Activated CD4-positive, alpha-beta T cell treated with anti-CD3 and anti-CD28 coated beads, Interleukin-2, amount 10 ng/mL, durations not matched to agents 7 days and 5 days (primary cell): ENCODE measurements around the gene TNS2. TPM values are rescaled to one million over a fixed set of nuclear protein-coding genes. Genes with fewer than 3 reads are reported as not detected.
A peak's percentile ranks its signal among the peaks of the same experiment; 100 is the strongest.
"Not testable (repeated sequence)": the region's sequence is repeated elsewhere in the genome, so short reads cannot be mapped to it uniquely, and the experiment has no call there.

Source experiments
- CTCF ChIA-PET: fragments of 350-600 bp; sonication (Branson Sonifier 250); formaldehyde crosslinking; loops from one replicate; lab custom pipeline; 2021; ENCODE audit warnings: antibody characterized with exemption; lab: Charles Lee
- POLR2A ChIA-PET: fragments of 350-600 bp; sonication (Branson Sonifier 250); formaldehyde crosslinking; loops from one replicate; lab custom pipeline; 2021; ENCODE audit warnings: antibody characterized with exemption; lab: Charles Lee
- DNase-seq: peaks from one replicate; pipeline ENCODE4 v3.0.0-alpha.2; 2020
- H3K27ac Mint-ChIP-seq: one replicate; pipeline ENCODE4 v1.8.0; 2021; ENCODE audit warnings: mild to moderate bottlenecking, moderate library complexity, mixed read lengths
- H3K27me3 Mint-ChIP-seq: one replicate; pipeline ENCODE4 v1.8.0; 2021; ENCODE audit warnings: mixed read lengths
- H3K36me3 Mint-ChIP-seq: one replicate; pipeline ENCODE4 v1.8.0; 2021; ENCODE audit warnings: low read depth, mixed read lengths
- H3K4me1 Mint-ChIP-seq: one replicate; pipeline ENCODE4 v1.8.0; 2021; ENCODE audit warnings: mixed read lengths
- H3K4me3 Mint-ChIP-seq: one replicate; pipeline ENCODE4 v1.8.0; 2021; ENCODE audit warnings: mild to moderate bottlenecking, moderate library complexity, mixed read lengths
- H3K9me3 Mint-ChIP-seq: one replicate; pipeline ENCODE4 v1.8.0; 2021; ENCODE audit warnings: mixed read lengths
- total RNA-seq, 2 experiments: library from RNA; stranded (reverse); gene quantifications; one replicate each; pipeline ENCODE4 v1.2.3, GENCODE V29; 2021

Gene TNS2
- 1 to 10 TPM in 1 of 2 experiments, under 1 TPM in 1; 0.92 to 1.8 TPM for total RNA-seq

GRCh38 chr12:53049571-53050318 lies at the start of gene TNS2:
TNS2 (plus strand) TSS chr12:53050065; CDS start chr12:53050186, 121 bp downstream.
- Mint-ChIP-seq H3K27ac (peak within 1 kb of the TSS; percentile 60), H3K9me3 (no peaks in the 10 kb centered on the region), H3K36me3 (no peaks in the 10 kb centered on the region), H3K27me3 (peaks cover 8% of the 10 kb centered on the region), H3K4me3 (no peak within 1 kb of the TSS), H3K4me1 (peaks cover 40% of the 10 kb centered on the region)
- POLR2A ChIA-PET = no interaction called here
- CTCF ChIA-PET = interaction anchor here (3.1 kb wide), 1 partner anchor 11 kb away, joined by 15 read pairs; no protein-coding TSS in a partner anchor
- DNase-seq = no peak

DNA sequence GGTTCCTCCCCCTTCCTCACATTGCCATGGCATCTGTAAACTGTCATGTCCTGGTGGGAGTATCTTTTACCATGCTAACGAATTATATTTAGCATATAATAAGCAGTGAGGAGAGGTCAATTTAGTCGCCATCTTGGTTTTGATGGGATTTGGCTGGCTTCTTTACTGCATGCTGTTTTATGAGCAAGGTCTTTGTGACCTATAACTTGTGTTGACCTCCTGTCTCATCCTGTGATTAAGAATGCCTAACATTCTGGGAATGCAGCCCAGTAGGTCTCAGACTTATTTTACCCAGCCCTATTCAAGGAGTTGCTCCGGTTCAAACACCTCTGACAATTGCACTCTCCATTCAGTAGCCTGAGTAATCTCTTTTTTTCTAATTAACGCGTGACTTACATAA lies 45.7 kb upstream of the TNS2 start:
- ChIA-PET CTCF (no interaction called here), POLR2A (no interaction called here)
- peak overlapping the region; percentile 17 for H3K27ac Mint-ChIP-seq
- peaks cover 32% of the 10 kb centered on the region for H3K4me1 Mint-ChIP-seq
- H3K9me3 Mint-ChIP-seq = peaks cover 2% of the 10 kb centered on the region
- H3K27me3 Mint-ChIP-seq = peaks cover 4% of the 10 kb centered on the region
- no peak for DNase-seq
- peaks cover 14% of the 10 kb centered on the region for H3K36me3 Mint-ChIP-seq
- H3K4me3 Mint-ChIP-seq = no peak overlapping the region

DNA sequence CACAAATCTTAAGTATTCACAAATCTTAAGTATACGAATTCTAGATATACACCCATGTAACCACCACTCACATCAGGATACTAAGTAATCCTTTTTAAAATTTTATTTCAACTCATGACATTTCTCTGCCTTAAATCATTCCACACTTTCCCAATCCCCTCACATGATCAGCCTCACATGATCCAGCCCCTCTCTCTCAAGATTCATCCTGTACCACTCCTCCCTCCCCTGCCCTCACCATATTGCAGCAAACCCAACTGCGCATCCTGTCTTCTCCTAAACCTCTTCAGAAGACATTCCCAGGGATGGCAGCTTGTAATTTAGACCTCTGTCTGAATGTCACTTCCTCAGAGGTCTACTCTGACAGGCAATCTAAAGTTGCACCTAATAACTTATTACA lies 45.3 kb upstream of the TNS2 start:
- POLR2A ChIA-PET = no interaction called here
- peaks cover 4% of the 10 kb centered on the region for H3K27me3 Mint-ChIP-seq

DNA sequence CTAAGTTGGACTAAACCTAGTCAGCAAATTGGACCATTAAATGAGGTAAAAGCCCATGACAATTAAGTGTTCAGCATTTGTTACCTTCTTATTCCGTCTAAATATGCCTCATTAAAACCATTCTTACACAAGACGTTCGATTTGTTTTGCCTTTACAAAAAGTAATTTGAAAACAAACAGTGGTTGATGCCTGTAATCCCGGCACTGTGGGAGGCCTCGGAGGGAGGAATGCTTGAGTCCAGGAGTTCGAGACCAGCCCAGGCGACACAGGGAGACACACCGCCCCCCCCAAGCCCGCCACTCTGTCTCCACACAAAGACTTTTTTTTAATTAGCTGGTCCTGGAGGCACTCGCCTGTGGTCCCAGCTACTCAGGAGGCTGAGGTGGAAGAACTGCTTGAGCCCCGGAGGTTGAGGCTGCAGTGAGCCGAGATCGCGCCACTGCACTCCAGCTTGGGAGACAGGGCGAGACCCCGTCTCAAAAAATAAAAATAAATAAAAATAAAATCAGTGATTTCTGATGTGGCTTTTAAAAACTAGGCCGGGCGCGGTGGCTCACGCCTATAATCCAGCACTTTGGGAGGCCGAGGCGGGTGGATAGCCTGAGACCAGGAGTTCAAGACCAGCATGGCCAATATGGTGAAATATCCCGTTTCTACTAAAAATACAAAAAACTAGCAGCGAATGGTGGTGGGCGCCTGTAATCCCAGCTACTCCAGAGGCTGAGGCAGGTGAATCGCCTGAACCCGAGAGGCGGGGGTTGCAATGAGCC lies 44.5 kb upstream of the TNS2 start:
- Mint-ChIP-seq H3K9me3 (peaks cover 2% of the 10 kb centered on the region), H3K27me3 (no peaks in the 10 kb centered on the region), H3K27ac (peak overlapping the region; percentile 96), H3K4me1 (peaks cover 44% of the 10 kb centered on the region), H3K4me3 (peak overlapping the region; percentile 98), H3K36me3 (peaks cover 21% of the 10 kb centered on the region)
- no peak for DNase-seq
- ChIA-PET CTCF (interaction anchor here (0.6 to 1.3 kb wide), 8 partner anchors 25 to 1423 kb away, joined by 3 to 4 read pairs (median 3); no protein-coding TSS in a partner anchor), POLR2A (interaction anchor here (0.6 to 0.8 kb wide), 5 partner anchors 74 to 496 kb away, joined by 3 to 9 read pairs (median 4); partner anchors contain the start of genes AAAS, SPRYD3 and TARBP2)

More for the DNA sequence above, 45.3 kb upstream of the TNS2 start:
- Mint-ChIP-seq H3K4me3 (peak overlapping the region; percentile 98), H3K27ac (peak overlapping the region; percentile 17), H3K36me3 (peaks cover 14% of the 10 kb centered on the region), H3K9me3 (peaks cover 2% of the 10 kb centered on the region), H3K4me1 (peaks cover 36% of the 10 kb centered on the region)
- DNase-seq = no peak
- CTCF ChIA-PET = interaction anchor here (0.7 to 1.3 kb wide), 2 partner anchors 30 to 134 kb away, joined by 3 read pairs; no protein-coding TSS in a partner anchor

DNA sequence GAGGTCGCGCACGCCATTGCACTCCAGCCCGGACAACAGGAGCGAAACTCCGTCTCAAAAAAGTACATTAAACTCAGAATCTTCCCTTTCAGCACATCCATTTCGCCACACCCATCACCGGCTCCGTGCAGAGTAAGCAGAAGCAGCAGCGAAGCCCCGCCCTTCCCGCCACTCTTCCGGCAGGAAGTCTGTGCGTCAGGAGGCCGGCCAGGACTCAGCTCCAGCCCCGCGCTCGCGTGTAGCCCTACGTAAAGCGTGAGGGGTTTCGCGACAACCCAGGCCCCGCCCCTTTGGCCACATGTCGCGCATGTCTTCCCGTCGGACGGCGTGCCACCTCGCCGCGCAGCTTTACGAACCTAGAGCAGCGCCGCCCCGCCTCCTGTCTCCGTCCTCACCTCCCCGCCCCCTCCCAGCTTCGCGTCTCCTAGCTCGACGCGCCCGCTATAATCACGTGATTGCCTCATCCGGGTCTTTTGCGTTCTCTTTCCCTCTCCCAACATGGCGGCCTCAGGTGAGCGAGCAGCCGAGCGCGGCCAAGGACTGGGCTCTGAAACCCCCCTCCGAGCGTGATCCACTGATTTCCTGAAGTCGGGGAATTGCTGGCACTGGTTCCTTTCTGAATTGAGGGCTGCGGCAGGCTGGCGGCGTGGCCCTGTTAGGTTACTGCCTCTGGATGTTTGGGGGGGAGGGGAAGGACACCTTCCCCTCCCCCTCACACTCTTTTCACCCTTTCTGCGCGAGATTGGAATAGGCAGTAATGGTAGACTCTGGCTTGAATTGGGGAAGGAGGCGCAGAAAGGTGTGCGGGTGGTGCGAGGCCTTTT lies 43.7 kb upstream of the TNS2 start, which contains the start of gene EIF4B:
TSS of gene EIF4B (plus strand) at position 471 of the 824 bp plus-strand sequence. CDS start at position 499, 28 bp downstream.
- peaks cover 49% of the 10 kb centered on the region for H3K4me1 Mint-ChIP-seq

GRCh38 chr12:53006810-53007309 lies 43.0 kb upstream of the TNS2 start:
- CTCF ChIA-PET = interaction anchor here (0.6 to 1.5 kb wide), 3 partner anchors 41 to 211 kb away, joined by 3 to 5 read pairs (median 3); no protein-coding TSS in a partner anchor
- peak overlapping the region; percentile 96 for H3K27ac Mint-ChIP-seq
- H3K9me3 Mint-ChIP-seq = peaks cover 2% of the 10 kb centered on the region
- H3K4me3 Mint-ChIP-seq = peak overlapping the region; percentile 98
- POLR2A ChIA-PET = interaction anchor here (0.6 kb wide), 1 partner anchor 20 kb away, joined by 7 read pairs; no protein-coding TSS in a partner anchor
- peak; percentile 80 for DNase-seq
- peaks cover 29% of the 10 kb centered on the region for H3K36me3 Mint-ChIP-seq
- peaks cover 56% of the 10 kb centered on the region for H3K4me1 Mint-ChIP-seq
- H3K27me3 Mint-ChIP-seq = no peaks in the 10 kb centered on the region

More for the DNA sequence above, 43.7 kb upstream of the TNS2 start, which contains the start of gene EIF4B:
- H3K4me3 Mint-ChIP-seq = peak within 1 kb of the TSS; percentile 98
- ChIA-PET POLR2A (interaction anchor here (0.6 to 0.8 kb wide), 6 partner anchors 19 to 495 kb away, joined by 3 to 9 read pairs (median 4); partner anchors contain the start of genes AAAS, SPRYD3 and TARBP2), CTCF (interaction anchor here (0.6 to 1.3 kb wide), 7 partner anchors 26 to 1424 kb away, joined by 3 to 4 read pairs (median 3); no protein-coding TSS in a partner anchor)
- H3K36me3 Mint-ChIP-seq = peaks cover 24% of the 10 kb centered on the region
- H3K27me3 Mint-ChIP-seq = no peaks in the 10 kb centered on the region
- peak within 1 kb of the TSS; percentile 96 for H3K27ac Mint-ChIP-seq
- peak; percentile 100 for DNase-seq
- peaks cover 2% of the 10 kb centered on the region for H3K9me3 Mint-ChIP-seq

GRCh38 chr12:53007343-53007742 lies 42.5 kb upstream of the TNS2 start:
- POLR2A ChIA-PET = no interaction called here
- Mint-ChIP-seq H3K4me1 (peaks cover 58% of the 10 kb centered on the region), H3K27ac (peak overlapping the region; percentile 96), H3K9me3 (peaks cover 2% of the 10 kb centered on the region), H3K27me3 (no peaks in the 10 kb centered on the region), H3K36me3 (peaks cover 31% of the 10 kb centered on the region), H3K4me3 (peak overlapping the region; percentile 98)
- DNase-seq = no peak
- CTCF ChIA-PET = interaction anchor here (0.6 to 1.5 kb wide), 2 partner anchors 41 to 211 kb away, joined by 3 to 5 read pairs; no protein-coding TSS in a partner anchor

DNA sequence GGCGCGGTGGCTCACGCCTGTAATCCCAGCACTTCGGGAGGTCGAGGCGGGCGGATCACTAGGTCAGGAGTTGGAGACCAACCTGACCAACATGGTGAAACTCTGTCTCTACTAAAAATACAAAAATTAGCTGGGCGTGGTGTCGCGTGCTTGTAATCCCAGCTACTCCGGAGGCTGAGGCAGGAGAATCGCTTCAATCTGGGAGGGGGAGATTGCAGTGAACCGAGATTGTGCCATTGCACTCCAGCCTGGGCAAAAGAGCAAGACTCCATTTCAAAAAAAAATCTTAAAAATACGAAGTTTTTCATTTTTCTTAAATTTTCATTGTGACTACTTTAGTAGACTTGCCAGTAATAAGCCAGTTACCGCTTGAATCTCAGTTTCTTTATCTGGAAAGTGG lies 41.1 kb upstream of the TNS2 start:
- peaks cover 63% of the 10 kb centered on the region for H3K4me1 Mint-ChIP-seq
- peak overlapping the region; percentile 98 for H3K4me3 Mint-ChIP-seq
- peaks cover 36% of the 10 kb centered on the region for H3K36me3 Mint-ChIP-seq
- DNase-seq, H3K27me3 Mint-ChIP-seq, H3K9me3 Mint-ChIP-seq, CTCF ChIA-PET, POLR2A ChIA-PET: not testable (repeated sequence)
- peak overlapping the region; percentile 9 for H3K27ac Mint-ChIP-seq

DNA sequence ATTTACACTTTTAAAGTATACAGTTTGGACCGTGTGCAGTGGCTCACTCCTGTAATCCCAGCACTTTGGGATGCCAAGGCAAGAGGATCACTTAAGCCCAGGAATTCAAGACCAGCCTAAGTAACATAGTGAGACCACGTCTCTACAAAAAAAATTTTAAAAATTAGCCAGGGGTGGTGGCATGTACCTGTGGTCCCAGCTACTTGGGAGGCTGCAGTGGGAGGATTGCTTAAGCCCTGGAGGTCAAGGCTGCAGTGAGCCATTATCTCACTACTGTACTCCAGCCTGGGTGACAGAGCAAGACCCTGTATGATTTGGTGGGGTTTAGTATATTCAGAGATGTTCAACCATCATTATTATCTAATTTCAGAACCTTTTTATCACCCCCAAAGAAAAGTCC lies 38.9 kb upstream of the TNS2 start:
- POLR2A ChIA-PET = no interaction called here
- H3K27ac Mint-ChIP-seq = no peak overlapping the region
- CTCF ChIA-PET = interaction anchor here (1.5 kb wide), 1 partner anchor 20 kb away, joined by 5 read pairs; no protein-coding TSS in a partner anchor
- peaks cover 38% of the 10 kb centered on the region for H3K36me3 Mint-ChIP-seq
- no peaks in the 10 kb centered on the region for H3K9me3 Mint-ChIP-seq
- peaks cover 60% of the 10 kb centered on the region for H3K4me1 Mint-ChIP-seq
- H3K4me3 Mint-ChIP-seq = no peak overlapping the region
- no peak for DNase-seq
- no peaks in the 10 kb centered on the region for H3K27me3 Mint-ChIP-seq

DNA sequence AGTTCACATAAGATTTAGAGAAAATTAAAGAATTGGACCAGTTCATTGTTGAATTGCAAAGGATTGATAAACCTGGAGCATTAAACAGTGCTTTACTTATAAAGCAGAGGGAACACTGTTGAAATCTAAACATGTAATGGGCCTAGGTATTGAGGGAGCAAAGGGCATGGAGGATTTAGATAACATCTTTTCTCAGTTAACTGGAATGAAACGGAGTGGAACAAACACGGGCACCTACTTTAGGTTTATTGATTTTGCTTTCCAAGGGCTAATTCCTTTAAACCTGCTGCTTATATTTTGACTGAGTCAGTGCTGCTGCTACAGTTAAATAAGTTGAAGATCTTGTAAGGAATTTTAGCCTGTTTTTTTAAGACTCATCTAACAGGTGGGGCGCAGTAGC lies 38.0 kb upstream of the TNS2 start:
- no peaks in the 10 kb centered on the region for H3K9me3 Mint-ChIP-seq
- DNase-seq = no peak
- H3K36me3 Mint-ChIP-seq = peaks cover 47% of the 10 kb centered on the region
- H3K27ac Mint-ChIP-seq = no peak overlapping the region
- no peak overlapping the region for H3K4me3 Mint-ChIP-seq
- CTCF ChIA-PET = no interaction called here
- POLR2A ChIA-PET = no interaction called here
- H3K4me1 Mint-ChIP-seq = peaks cover 58% of the 10 kb centered on the region
- no peaks in the 10 kb centered on the region for H3K27me3 Mint-ChIP-seq

DNA sequence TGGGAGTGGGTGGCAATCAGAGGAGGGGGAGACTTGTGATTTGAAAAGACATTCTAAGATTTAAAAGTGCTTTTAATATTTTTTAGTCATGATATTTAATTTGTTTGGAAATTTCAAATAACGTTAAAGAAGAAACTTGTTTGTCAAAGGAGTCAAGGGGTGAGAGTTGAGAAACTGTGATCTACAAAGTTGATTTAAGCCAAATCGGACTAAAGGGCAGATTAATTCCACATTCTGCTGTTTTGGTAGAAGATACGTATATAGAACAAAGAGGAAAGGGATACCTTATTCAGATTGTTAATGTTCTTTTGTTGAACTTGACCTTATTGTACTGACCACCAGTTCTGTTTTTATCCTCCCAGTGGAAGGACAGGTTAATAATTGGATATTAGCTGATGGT lies 36.9 kb upstream of the TNS2 start:
- Mint-ChIP-seq H3K36me3 (peaks cover 50% of the 10 kb centered on the region), H3K27ac (no peak overlapping the region)

More for the DNA sequence above, 36.9 kb upstream of the TNS2 start:
- ChIA-PET CTCF (no interaction called here), POLR2A (no interaction called here)
- H3K9me3 Mint-ChIP-seq = no peaks in the 10 kb centered on the region
- H3K27me3 Mint-ChIP-seq = no peaks in the 10 kb centered on the region
- DNase-seq = no peak
- no peak overlapping the region for H3K4me3 Mint-ChIP-seq
- peaks cover 50% of the 10 kb centered on the region for H3K4me1 Mint-ChIP-seq
